ENCODE measurements around the gene CNOT4.

DNA sequence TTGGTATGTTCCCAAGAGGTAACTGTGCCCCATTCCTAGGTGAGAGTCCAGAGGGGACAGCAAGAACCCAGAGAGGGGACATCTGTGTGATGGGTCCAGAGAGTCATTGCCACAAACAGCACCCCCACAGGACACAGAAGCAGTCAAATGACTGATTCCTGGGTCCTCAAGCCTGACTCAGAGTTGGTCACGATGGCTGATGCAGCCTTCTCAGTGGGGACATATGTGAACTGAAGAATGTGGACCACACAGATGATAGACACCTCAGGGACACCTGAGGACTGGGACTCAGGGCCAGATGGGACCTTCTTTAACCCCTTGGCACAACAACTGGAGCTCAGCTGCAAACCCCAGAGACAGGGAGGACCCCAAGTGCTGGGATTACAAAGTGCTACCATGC lies 179.8 kb downstream of the CNOT4 start:
- no peak for TF ChIP-seq NFRKB (IDR thresholded peaks at IDR 0.05)
- TF ChIP-seq FOXM1 (IDR thresholded peaks at IDR 0.05; ENCODE audit: borderline replicate concordance): no peak
- TF ChIP-seq ELF4 (IDR thresholded peaks at IDR 0.05): no peak
- no peak for TF ChIP-seq TARDBP (IDR thresholded peaks at IDR 0.05)
- no peak for TF ChIP-seq LEF1 (IDR thresholded peaks at IDR 0.05; ENCODE audit: borderline replicate concordance)
- no peak for TF ChIP-seq FOXA1 (IDR thresholded peaks at IDR 0.05)
- no peak for TF ChIP-seq FOXK2 (IDR thresholded peaks at IDR 0.05)
- no peak for TF ChIP-seq SP1 (IDR thresholded peaks at IDR 0.05)
- no peak for TF ChIP-seq BHLHE40 (IDR thresholded peaks at IDR 0.05; ENCODE audit: borderline replicate concordance)
